GM12874 (cell line): Measurements from ENCODE around the gene LTO1.

Experiments used
- TF ChIP-seq, protein P1 (sequence below): IDR thresholded peaks from 2 replicates; pipeline ENCODE4 v1.5.1; 2011; ENCODE audit warnings: low read depth, mild to moderate bottlenecking, control low read depth, low read length, moderate library complexity; ENCODE audit not compliant: insufficient read depth

The LTO1 gene

GRCh38 chr11:69654001-69654659 is 21.0 kb downstream of the LTO1 start:
- TF ChIP-seq, protein P1, sequence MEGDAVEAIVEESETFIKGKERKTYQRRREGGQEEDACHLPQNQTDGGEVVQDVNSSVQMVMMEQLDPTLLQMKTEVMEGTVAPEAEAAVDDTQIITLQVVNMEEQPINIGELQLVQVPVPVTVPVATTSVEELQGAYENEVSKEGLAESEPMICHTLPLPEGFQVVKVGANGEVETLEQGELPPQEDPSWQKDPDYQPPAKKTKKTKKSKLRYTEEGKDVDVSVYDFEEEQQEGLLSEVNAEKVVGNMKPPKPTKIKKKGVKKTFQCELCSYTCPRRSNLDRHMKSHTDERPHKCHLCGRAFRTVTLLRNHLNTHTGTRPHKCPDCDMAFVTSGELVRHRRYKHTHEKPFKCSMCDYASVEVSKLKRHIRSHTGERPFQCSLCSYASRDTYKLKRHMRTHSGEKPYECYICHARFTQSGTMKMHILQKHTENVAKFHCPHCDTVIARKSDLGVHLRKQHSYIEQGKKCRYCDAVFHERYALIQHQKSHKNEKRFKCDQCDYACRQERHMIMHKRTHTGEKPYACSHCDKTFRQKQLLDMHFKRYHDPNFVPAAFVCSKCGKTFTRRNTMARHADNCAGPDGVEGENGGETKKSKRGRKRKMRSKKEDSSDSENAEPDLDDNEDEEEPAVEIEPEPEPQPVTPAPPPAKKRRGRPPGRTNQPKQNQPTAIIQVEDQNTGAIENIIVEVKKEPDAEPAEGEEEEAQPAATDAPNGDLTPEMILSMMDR, result no peak

GRCh38 chr11:69653406-69653960 is 21.7 kb downstream of the LTO1 start:
- TF ChIP-seq, protein P1, result no peak

DNA sequence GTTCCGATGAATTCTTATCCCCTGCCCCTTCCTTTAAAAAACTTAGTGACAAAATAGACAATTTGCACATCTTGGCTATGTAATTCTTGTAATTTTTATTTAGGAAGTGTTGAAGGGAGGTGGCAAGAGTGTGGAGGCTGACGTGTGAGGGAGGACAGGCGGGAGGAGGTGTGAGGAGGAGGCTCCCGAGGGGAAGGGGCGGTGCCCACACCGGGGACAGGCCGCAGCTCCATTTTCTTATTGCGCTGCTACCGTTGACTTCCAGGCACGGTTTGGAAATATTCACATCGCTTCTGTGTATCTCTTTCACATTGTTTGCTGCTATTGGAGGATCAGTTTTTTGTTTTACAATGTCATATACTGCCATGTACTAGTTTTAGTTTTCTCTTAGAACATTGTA is 22.2 kb downstream of the LTO1 start:
- TF ChIP-seq, protein P1, result no peak

DNA sequence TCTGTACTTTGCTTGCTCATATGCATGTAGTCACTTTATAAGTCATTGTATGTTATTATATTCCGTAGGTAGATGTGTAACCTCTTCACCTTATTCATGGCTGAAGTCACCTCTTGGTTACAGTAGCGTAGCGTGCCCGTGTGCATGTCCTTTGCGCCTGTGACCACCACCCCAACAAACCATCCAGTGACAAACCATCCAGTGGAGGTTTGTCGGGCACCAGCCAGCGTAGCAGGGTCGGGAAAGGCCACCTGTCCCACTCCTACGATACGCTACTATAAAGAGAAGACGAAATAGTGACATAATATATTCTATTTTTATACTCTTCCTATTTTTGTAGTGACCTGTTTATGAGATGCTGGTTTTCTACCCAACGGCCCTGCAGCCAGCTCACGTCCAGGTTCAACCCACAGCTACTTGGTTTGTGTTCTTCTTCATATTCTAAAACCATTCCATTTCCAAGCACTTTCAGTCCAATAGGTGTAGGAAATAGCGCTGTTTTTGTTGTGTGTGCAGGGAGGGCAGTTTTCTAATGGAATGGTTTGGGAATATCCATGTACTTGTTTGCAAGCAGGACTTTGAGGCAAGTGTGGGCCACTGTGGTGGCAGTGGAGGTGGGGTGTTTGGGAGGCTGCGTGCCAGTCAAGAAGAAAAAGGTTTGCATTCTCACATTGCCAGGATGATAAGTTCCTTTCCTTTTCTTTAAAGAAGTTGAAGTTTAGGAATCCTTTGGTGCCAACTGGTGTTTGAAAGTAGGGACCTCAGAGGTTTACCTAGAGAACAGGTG is 23.1 kb downstream of the LTO1 start:
- TF ChIP-seq, protein P1, result no peak

DNA sequence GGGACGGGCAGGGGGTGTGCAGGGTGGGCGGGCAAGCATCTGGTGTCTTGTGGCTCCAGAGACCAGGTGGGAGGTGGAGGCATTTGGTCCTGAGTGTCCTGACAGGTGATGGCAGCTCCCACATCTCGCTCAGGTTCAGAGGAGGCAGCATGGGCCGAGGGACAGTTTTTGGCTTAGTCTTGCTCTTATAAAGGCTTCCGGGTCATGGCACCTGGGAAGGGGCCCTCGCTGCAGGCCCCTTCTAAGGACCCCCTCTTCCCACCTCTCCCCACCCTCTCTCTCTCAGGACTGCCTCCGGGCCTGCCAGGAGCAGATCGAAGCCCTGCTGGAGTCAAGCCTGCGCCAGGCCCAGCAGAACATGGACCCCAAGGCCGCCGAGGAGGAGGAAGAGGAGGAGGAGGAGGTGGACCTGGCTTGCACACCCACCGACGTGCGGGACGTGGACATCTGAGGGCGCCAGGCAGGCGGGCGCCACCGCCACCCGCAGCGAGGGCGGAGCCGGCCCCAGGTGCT is 24.3 kb downstream of the LTO1 start:
- TF ChIP-seq, protein P1, result no peak

DNA sequence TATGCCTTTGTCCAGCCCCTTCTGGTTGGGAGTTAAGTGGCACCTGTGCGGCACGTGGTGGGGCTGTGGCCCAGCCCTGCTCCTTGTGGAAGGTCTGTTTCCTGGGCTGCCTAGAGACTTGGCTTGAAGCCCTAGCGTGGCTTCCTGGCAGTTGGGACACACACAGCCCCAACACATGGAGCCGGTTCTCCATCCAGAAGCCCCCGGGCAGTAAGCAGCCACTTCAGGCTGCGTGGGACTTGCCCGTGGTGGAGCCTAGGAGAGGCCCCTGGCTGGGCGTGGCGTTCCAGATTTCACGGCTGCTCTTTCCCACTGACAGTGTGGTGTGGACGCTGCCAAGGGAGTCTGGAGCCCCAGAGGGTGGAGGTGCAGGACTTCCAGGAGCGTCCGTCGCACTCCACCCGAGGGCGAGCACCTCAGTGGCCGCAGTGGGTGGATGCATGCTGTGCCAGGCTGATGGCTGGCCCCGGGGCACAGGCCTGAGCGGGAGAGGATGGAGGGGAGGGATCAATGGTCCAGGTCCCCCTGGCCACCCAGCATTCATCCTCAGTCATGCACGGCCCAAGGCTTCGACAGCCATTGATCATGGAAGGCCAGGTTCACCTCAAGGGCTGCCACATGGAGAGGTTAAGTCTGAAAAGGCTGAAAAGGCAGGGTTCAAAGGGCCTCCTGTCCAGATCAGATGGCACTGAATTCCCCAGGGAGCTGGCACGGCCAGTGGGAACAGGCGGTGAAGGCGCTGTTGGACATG is 24.9 kb downstream of the LTO1 start:
- TF ChIP-seq, protein P1, result no peak

DNA sequence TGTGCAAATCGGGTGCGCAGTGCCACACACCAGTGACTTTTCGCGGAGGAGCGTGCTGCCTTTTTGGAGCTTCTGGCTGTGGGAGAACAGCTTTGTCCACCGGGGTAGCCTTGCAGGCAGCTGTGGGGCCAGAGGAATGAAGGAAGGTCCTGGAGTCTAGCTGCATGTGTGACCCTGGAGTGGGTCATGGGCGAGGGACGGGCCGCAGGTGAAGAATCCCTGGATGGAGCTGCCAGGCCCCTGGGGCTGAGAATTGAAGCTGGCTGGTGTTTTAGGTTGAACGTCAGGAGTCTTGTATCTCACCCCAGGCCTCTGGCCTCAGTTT is 25.6 kb downstream of the LTO1 start:
- TF ChIP-seq, protein P1, result no peak
